Activated CD8-positive, alpha-beta T cell treated with anti-CD3 and anti-CD28 coated beads, Interleukin-2, amount 10 ng/mL, durations not matched to agents 7 days and 5 days (primary cell): ENCODE measurements around the gene PHETA1. TPM values are rescaled to one million over a fixed set of nuclear protein-coding genes. Genes with fewer than 3 reads are reported as not detected.
"Not testable (repeated sequence)": the region's sequence is repeated elsewhere in the genome, so short reads cannot be mapped to it uniquely, and the experiment has no call there.

Experiments
- ATAC-seq: fragments of 150-1000 bp; cut with Tn5 transposase; one replicate; pipeline ENCODE4 v1.10.0; 2021; ENCODE audit warnings: moderate library complexity
- CTCF ChIA-PET: fragments of 350-600 bp; sonication (Branson Sonifier 250); formaldehyde crosslinking; loops from one replicate; lab custom pipeline; 2021; ENCODE audit warnings: antibody characterized with exemption; lab: Charles Lee
- POLR2A ChIA-PET: fragments of 350-600 bp; sonication (Branson Sonifier 250); formaldehyde crosslinking; loops from one replicate; lab custom pipeline; 2021; ENCODE audit warnings: antibody characterized with exemption; lab: Charles Lee
- DNase-seq: peaks from one replicate; pipeline ENCODE4 v3.0.0-alpha.2; 2020
- H3K27ac Mint-ChIP-seq: one replicate; pipeline ENCODE4 v1.8.0; 2021; ENCODE audit warnings: mild to moderate bottlenecking, mixed read lengths
- H3K27me3 Mint-ChIP-seq: one replicate; pipeline ENCODE4 v1.8.0; 2021; ENCODE audit warnings: low read depth, mixed read lengths
- H3K36me3 Mint-ChIP-seq: one replicate; pipeline ENCODE4 v1.8.0; 2021; ENCODE audit warnings: low read depth, mixed read lengths
- H3K4me1 Mint-ChIP-seq: one replicate; pipeline ENCODE4 v1.8.0; 2021; ENCODE audit warnings: low read depth, mixed read lengths
- H3K4me3 Mint-ChIP-seq: one replicate; pipeline ENCODE4 v1.8.0; 2021; ENCODE audit warnings: mild to moderate bottlenecking, mixed read lengths
- H3K9me3 Mint-ChIP-seq: one replicate; pipeline ENCODE4 v1.8.0; 2022; ENCODE audit warnings: mixed read lengths; ENCODE audit not compliant: insufficient read depth
- total RNA-seq, 2 experiments: library from RNA; stranded (reverse); gene quantifications; one replicate each; pipeline ENCODE4 v1.2.3, GENCODE V29; 2021

The PHETA1 gene
- total RNA-seq, 2 experiments from 2014 or later, result 1.1 to 1.7 TPM

DNA sequence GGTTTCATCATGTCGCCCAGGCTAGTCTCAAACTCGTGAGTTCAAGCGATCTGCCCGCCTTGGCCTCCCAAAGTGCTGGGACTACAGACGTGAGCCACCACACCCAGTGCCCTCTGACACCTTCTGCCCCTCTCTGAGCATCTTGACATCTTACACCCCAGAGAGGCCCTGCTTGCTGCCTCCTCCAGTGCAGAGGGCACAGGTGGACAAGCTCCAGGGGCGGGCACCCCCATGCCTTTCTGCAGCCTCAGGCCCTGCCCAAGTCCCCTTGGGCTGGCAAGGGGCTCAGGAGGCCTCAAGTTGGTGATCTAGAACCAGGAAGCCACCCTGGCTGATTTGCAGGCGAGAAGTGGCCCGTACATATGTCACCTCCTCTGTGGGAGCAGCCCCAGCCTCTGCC is 25.6 kb upstream of the PHETA1 start:
- POLR2A ChIA-PET, result no interaction called here
- H3K27me3 Mint-ChIP-seq, result no peaks in the 10 kb centered on the region
- ATAC-seq (no peak), DNase-seq (no peak)
- H3K27ac Mint-ChIP-seq, result no peak overlapping the region
- no peaks in the 10 kb centered on the region for H3K9me3 Mint-ChIP-seq
- H3K36me3 Mint-ChIP-seq, result no peaks in the 10 kb centered on the region
- CTCF ChIA-PET, result interaction anchor here (24.7 kb wide), 1 partner anchor 56 kb away, joined by 1088 read pairs; no protein-coding TSS in a partner anchor
- H3K4me3 Mint-ChIP-seq, result no peak overlapping the region
- peaks cover 22% of the 10 kb centered on the region for H3K4me1 Mint-ChIP-seq

GRCh38 chr12:111393700-111394300 is 24.9 kb upstream of the PHETA1 start:
- ChIA-PET POLR2A (interaction anchor here (0.8 kb wide), 1 partner anchor 58 kb away, joined by 3 read pairs; no protein-coding TSS in a partner anchor), CTCF (interaction anchor here (1.3 to 24.7 kb wide), 2 partner anchors 57 to 134 kb away, joined by 3 to 1088 read pairs; no protein-coding TSS in a partner anchor)
- no peak for ATAC-seq
- Mint-ChIP-seq H3K9me3 (no peaks in the 10 kb centered on the region), H3K4me3 (no peak overlapping the region), H3K36me3 (no peaks in the 10 kb centered on the region), H3K27me3 (no peaks in the 10 kb centered on the region), H3K4me1 (peaks cover 15% of the 10 kb centered on the region), H3K27ac (no peak overlapping the region)
- DNase-seq, result no peak

DNA sequence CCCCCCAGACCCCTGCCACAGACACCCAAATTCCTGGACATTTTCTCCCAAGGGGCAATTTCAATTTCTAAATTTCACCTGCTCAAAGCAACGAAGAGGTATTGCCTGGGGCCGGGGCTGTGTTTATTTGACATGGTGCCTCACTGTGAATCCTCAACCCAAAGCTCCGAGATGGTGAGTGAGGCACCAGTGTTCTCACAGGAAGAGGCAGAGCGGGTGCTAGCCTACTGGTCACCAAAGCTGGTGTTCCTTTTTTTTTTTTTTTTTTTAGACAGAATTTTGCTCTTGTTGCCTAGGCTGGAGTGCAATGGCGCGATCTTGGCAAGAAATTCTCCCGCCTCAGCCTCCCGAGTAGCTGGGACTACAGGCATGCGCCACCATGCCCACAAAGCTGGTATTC is 22.0 kb upstream of the PHETA1 start:
- no peak for DNase-seq
- POLR2A ChIA-PET, result no interaction called here
- Mint-ChIP-seq H3K36me3 (no peaks in the 10 kb centered on the region), H3K4me3 (no peak overlapping the region), H3K4me1 (no peaks in the 10 kb centered on the region), H3K9me3 (no peaks in the 10 kb centered on the region), H3K27ac (no peak overlapping the region), H3K27me3 (no peaks in the 10 kb centered on the region)
- no peak for ATAC-seq
- CTCF ChIA-PET, result interaction anchor here (0.6 to 1.2 kb wide), 3 partner anchors 60 to 1229 kb away, joined by 3 to 4 read pairs (median 3); no protein-coding TSS in a partner anchor

DNA sequence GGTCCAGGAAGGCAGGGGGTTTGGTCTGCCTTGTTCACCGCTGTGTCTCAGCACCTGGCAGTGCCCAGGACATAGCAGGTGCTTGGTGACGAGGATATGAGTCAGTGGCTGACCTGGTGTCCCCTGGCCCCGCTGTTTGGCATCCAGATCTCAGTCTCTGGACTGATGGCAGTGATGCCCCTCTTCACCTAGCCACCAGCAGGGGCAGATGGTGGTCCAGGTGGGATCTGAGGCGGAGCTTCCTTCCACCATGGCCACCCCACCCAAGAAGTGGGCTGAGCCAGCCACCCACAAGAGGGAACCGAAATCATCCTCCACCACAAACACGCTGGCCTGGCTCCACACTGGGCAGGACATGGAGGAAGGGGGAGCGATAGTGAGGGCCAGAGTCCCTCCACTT is 20.7 kb upstream of the PHETA1 start:
- H3K36me3 Mint-ChIP-seq, result no peaks in the 10 kb centered on the region
- H3K27me3 Mint-ChIP-seq, result peaks cover 2% of the 10 kb centered on the region
- H3K27ac Mint-ChIP-seq, result no peak overlapping the region
- H3K9me3 Mint-ChIP-seq, result no peaks in the 10 kb centered on the region
- H3K4me1 Mint-ChIP-seq, result no peaks in the 10 kb centered on the region
- CTCF ChIA-PET, result no interaction called here
- DNase-seq (no peak), ATAC-seq (no peak)
- POLR2A ChIA-PET, result no interaction called here
- no peak overlapping the region for H3K4me3 Mint-ChIP-seq

GRCh38 chr12:111387747-111388323 is 18.9 kb upstream of the PHETA1 start:
- Mint-ChIP-seq H3K36me3 (no peaks in the 10 kb centered on the region), H3K27me3 (peaks cover 2% of the 10 kb centered on the region), H3K4me1 (no peaks in the 10 kb centered on the region), H3K4me3 (no peak overlapping the region), H3K27ac (no peak overlapping the region), H3K9me3 (no peaks in the 10 kb centered on the region)
- ATAC-seq, result no peak
- no peak for DNase-seq
- POLR2A ChIA-PET, result no interaction called here
- CTCF ChIA-PET, result interaction anchor here (1.0 kb wide), 1 partner anchor 9 kb away, joined by 3 read pairs; no protein-coding TSS in a partner anchor

DNA sequence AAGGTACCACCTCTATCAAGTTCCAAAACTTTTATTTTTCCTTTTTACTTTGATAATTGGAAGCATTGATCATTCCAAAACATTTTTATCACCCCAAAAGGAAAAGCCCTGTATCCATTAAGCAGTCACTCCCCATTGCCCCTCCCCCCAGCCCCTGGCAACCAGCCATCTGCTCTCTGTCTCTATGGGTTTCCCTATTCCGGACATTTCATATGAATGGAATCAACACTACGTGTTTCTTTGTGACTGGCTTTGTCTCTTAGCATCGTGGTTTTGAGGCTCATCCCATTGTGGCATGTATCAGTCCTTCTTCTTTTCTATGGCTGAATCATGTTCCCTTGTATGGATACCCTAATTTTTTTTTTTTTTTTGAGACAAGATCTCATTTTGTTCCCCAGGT is 18.0 kb upstream of the PHETA1 start:
- POLR2A ChIA-PET, result interaction anchor here (0.7 kb wide), 1 partner anchor 10 kb away, joined by 3 read pairs; no protein-coding TSS in a partner anchor
- Mint-ChIP-seq H3K36me3 (no peaks in the 10 kb centered on the region), H3K9me3 (no peaks in the 10 kb centered on the region), H3K4me1 (no peaks in the 10 kb centered on the region), H3K4me3 (no peak overlapping the region), H3K27ac (no peak overlapping the region), H3K27me3 (peaks cover 2% of the 10 kb centered on the region)
- CTCF ChIA-PET, result no interaction called here
- DNase-seq (no peak), ATAC-seq (no peak)

DNA sequence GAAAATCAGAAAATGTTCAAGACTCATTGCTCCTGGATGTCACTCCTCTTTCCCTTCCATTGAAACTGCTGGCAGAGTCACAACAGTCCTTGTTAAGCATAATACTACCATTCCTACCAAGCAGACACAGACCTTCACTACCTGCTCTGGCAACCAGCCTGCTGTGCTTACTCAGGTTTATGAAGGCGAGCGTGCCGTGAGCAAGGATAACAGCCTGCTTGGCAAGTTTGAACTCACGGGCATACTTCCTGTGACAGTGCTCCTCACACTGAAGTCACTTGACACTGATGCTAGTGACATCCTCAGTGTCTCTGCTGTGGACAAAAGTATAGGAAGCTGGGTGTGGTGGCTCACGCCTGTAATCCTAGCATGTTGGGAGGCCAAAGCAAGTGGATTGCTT is 15.7 kb upstream of the PHETA1 start:
- H3K9me3 Mint-ChIP-seq, result no peaks in the 10 kb centered on the region
- H3K27ac Mint-ChIP-seq, result no peak overlapping the region
- no peak overlapping the region for H3K4me3 Mint-ChIP-seq
- H3K4me1 Mint-ChIP-seq, result no peaks in the 10 kb centered on the region
- ChIA-PET POLR2A (no interaction called here), CTCF (interaction anchor here (2.5 to 3.7 kb wide), 2 partner anchors 12 to 67 kb away, joined by 10 to 29 read pairs; no protein-coding TSS in a partner anchor)
- ATAC-seq, result no peak
- no peaks in the 10 kb centered on the region for H3K36me3 Mint-ChIP-seq
- peaks cover 6% of the 10 kb centered on the region for H3K27me3 Mint-ChIP-seq
- DNase-seq, result no peak

- Mint-ChIP-seq H3K27ac (no peak overlapping the region), H3K27me3 (peaks cover 8% of the 10 kb centered on the region), H3K9me3 (no peaks in the 10 kb centered on the region), H3K36me3 (peaks cover 1% of the 10 kb centered on the region), H3K4me3 (no peak overlapping the region), H3K4me1 (no peaks in the 10 kb centered on the region)
- DNase-seq (no peak), ATAC-seq (no peak)
- ChIA-PET CTCF (no interaction called here), POLR2A (no interaction called here)
These were observed 11.2 kb upstream of the PHETA1 start for GRCh38 chr12:111379942-111380554.

- CTCF ChIA-PET, result interaction anchor here (1.1 kb wide), 1 partner anchor 19 kb away, joined by 3 read pairs; no protein-coding TSS in a partner anchor
- ATAC-seq (no peak), DNase-seq (no peak)
- Mint-ChIP-seq H3K4me3 (no peak overlapping the region), H3K36me3 (peaks cover 1% of the 10 kb centered on the region), H3K27ac (no peak overlapping the region), H3K27me3 (peaks cover 8% of the 10 kb centered on the region), H3K4me1 (no peaks in the 10 kb centered on the region), H3K9me3 (no peaks in the 10 kb centered on the region)
- POLR2A ChIA-PET, result interaction anchor here (0.6 to 0.7 kb wide), 2 partner anchors 9 to 45 kb away, joined by 3 to 6 read pairs; no protein-coding TSS in a partner anchor
These were observed 8.5 kb upstream of the PHETA1 start for GRCh38 chr12:111377440-111377839.

DNA sequence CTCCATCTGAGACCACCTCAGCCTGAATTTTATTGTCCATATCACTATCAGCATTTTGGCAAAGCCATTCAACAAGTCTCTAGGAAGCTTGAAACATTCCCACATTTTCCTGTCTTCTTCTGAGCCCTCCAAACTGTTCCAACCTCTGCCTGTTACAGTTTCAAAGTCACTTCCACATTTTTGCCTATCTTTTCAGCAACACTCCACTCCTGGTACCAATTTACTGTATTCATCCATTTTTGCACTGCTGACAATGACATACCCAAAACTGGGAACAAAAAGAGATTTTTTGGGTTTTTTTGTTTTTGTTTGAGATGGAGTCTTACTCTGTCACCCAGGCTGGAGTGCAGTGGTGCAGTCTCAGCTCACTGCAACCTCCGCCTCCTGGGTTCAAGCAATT is 4.3 kb upstream of the PHETA1 start:
- POLR2A ChIA-PET, H3K4me1 Mint-ChIP-seq, H3K9me3 Mint-ChIP-seq, ATAC-seq, H3K4me3 Mint-ChIP-seq, H3K36me3 Mint-ChIP-seq, H3K27ac Mint-ChIP-seq, DNase-seq, CTCF ChIA-PET: not testable (repeated sequence)
- H3K27me3 Mint-ChIP-seq, result peaks cover 11% of the 10 kb centered on the region

DNA sequence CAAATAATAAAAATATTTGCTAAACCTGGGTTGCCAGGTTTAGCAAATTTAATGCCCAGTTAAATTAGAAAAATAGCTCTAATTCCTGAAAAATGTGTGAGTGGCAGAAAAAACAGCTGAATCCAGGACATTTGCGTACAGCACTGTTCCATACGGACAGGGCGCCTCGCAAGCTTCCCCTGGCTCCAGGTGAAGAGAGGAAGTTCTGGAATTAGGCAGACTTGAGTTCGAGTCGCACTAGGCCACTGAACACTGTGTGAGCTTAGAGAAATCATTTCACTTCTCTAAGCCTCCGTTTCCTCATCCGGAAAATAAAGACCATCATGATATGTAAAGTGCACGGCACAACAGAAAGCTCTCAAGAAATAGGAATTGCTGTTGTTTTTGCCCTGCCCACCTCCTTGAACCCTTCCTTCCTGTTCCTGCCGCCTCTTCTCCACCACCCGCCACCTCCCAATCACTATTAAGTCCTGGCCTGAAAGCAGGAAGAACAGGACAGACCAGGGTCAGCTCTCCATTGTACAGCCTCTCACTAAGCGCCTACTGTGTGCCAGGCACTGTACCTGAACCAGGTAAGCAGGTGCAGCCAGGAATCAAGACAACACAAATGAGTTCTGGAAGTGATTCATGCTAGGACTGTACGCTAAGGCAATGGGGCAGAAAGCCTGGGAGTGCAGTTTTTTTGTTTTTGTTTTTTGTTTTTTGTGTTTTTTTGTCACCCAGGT is 763 bp upstream of the PHETA1 start:
- peaks cover 12% of the 10 kb centered on the region for H3K4me1 Mint-ChIP-seq
- CTCF ChIA-PET, result interaction anchor here (1.0 to 3.0 kb wide), 2 partner anchors 27 to 82 kb away, joined by 6 to 15 read pairs; no protein-coding TSS in a partner anchor
- DNase-seq (no peak), ATAC-seq (no peak)
- peak overlapping the region; percentile 73 for H3K4me3 Mint-ChIP-seq
- POLR2A ChIA-PET, result no interaction called here
- H3K27ac Mint-ChIP-seq, result no peak overlapping the region
- H3K27me3 Mint-ChIP-seq, result peaks cover 10% of the 10 kb centered on the region
- no peaks in the 10 kb centered on the region for H3K9me3 Mint-ChIP-seq
- H3K36me3 Mint-ChIP-seq, result no peaks in the 10 kb centered on the region
